IMR-90 (cell line): Measurements from ENCODE around the gene ZNF513. TPM values are rescaled to one million over a fixed set of nuclear protein-coding genes. Genes with fewer than 3 reads are reported as not detected.

ENCODE experiments used
- ATAC-seq: fragments of 200-7000 bp; cut with Tn5 transposase; 2 replicates; pipeline ENCODE4 v1.9.1; 2020; ENCODE audit warnings: low read depth, mild to moderate bottlenecking, moderate library complexity
- BruUV-seq: library from RNA; stranded (reverse); fragments of 400-500 nt; replicated peaks from 2 replicates; lab custom pipeline; 2021; lab: Mats Ljungman, UMichigan
- CTCF ChIA-PET: fragments of 300-600 bp; formaldehyde crosslinking; extraction: SDS; loops from one replicate; lab custom pipeline; 2021; ENCODE audit warnings: antibody characterized with exemption; lab: Yijun Ruan, JAX
- POLR2A ChIA-PET: fragments of 300-600 bp; sonication (Branson Sonifier 250); formaldehyde crosslinking; loops from one replicate; lab custom pipeline; 2022; ENCODE audit warnings: antibody characterized with exemption; ENCODE audit not compliant: unreplicated experiment; lab: Charles Lee
- DNase-seq: peaks from one replicate; pipeline ENCODE4 v3.0.0; 2013
- H2AFZ ChIP-seq: replicated peaks from 2 replicates; pipeline ENCODE3; 2013; ENCODE audit warnings: low read length, mild to moderate bottlenecking; ENCODE audit not compliant: poor library complexity
- H2AK5ac ChIP-seq: 2 replicates; pipeline ENCODE4 v1.6.1; 2013; ENCODE audit warnings: low read depth, low read length, inconsistent platforms
- H2AK9ac ChIP-seq: replicated peaks from 2 replicates; pipeline ENCODE3; 2013; ENCODE audit warnings: mild to moderate bottlenecking, low read depth, low read length, moderate library complexity; ENCODE audit not compliant: poor library complexity
- H2BK120ac ChIP-seq: 2 replicates; pipeline ENCODE4 v1.6.1; 2013; ENCODE audit warnings: low read depth, low read length, inconsistent platforms
- H2BK15ac ChIP-seq: 3 replicates; pipeline ENCODE4 v1.6.1; 2013; ENCODE audit warnings: low read depth, low read length, inconsistent platforms
- H2BK20ac ChIP-seq: 2 replicates; pipeline ENCODE4 v1.6.1; 2013; ENCODE audit warnings: low read depth, mild to moderate bottlenecking, inconsistent platforms, low read length, moderate library complexity
- H2BK5ac ChIP-seq: 2 replicates; pipeline ENCODE4 v1.6.1; 2013; ENCODE audit warnings: mild to moderate bottlenecking, low read depth, low read length, inconsistent platforms; ENCODE audit not compliant: poor library complexity, severe bottlenecking
- H3K14ac ChIP-seq: replicated peaks from 2 replicates; pipeline ENCODE4 v1.6.1; 2013; ENCODE audit warnings: low read depth, low read length, inconsistent platforms
- H3K18ac ChIP-seq: 2 replicates; pipeline ENCODE4 v1.6.1; 2013; ENCODE audit warnings: low read depth, low read length, control low read depth
- H3K23ac ChIP-seq: 2 replicates; pipeline ENCODE4 v1.6.1; 2013; ENCODE audit warnings: low read depth, low read length, inconsistent platforms
- H3K27ac ChIP-seq: 2 replicates; pipeline ENCODE4 v1.5.1; 2013; ENCODE audit warnings: mild to moderate bottlenecking, control low read depth, low read length; ENCODE audit not compliant: insufficient read depth
- H3K27me3 ChIP-seq: 2 replicates; pipeline ENCODE4 v1.6.1; 2013; ENCODE audit warnings: low read length; ENCODE audit not compliant: control insufficient read depth, insufficient read depth
- H3K36me3 ChIP-seq: 2 replicates; pipeline ENCODE4 v1.6.1; 2013; ENCODE audit warnings: low read length, mixed read lengths; ENCODE audit not compliant: control insufficient read depth, insufficient read depth
- H3K4ac ChIP-seq: 2 replicates; pipeline ENCODE4 v1.6.1; 2013; ENCODE audit warnings: low read depth, low read length, inconsistent platforms
- H3K4me1 ChIP-seq: 2 replicates; pipeline ENCODE4 v1.6.1; 2013; ENCODE audit warnings: low read length, mixed read lengths; ENCODE audit not compliant: control insufficient read depth, insufficient read depth
- H3K4me2 ChIP-seq: 2 replicates; pipeline ENCODE4 v1.6.1; 2013; ENCODE audit warnings: low read depth, mild to moderate bottlenecking, control low read depth, low read length, moderate library complexity
- H3K4me3 ChIP-seq: 2 replicates; pipeline ENCODE4 v1.5.1; 2013; ENCODE audit warnings: low read depth, mild to moderate bottlenecking, control low read depth, low read length, moderate library complexity; ENCODE audit not compliant: insufficient read depth
- H3K56ac ChIP-seq: 2 replicates; pipeline ENCODE4 v1.6.1; 2013; ENCODE audit warnings: low read length, inconsistent platforms; ENCODE audit not compliant: insufficient read depth; ENCODE audit errors: extremely low read depth
- H3K79me1 ChIP-seq, 2 experiments: 2 replicates each; pipeline ENCODE4 v1.6.1; 2013; ENCODE audit warnings: low read length in 2 of 2, inconsistent platforms in 1 of 2, low read depth in 1 of 2
- H3K9ac ChIP-seq: 2 replicates; pipeline ENCODE4 v1.6.1; 2013; ENCODE audit warnings: low read depth, low read length, control low read depth
- H3K9me1 ChIP-seq: 2 replicates; pipeline ENCODE4 v1.6.1; 2013; ENCODE audit warnings: low read length, inconsistent platforms; ENCODE audit not compliant: insufficient read depth
- H3K9me3 ChIP-seq: 2 replicates; pipeline ENCODE4 v1.6.1; 2013; ENCODE audit warnings: low read length; ENCODE audit not compliant: control insufficient read depth, insufficient read depth
- H4K20me1 ChIP-seq: 2 replicates; pipeline ENCODE4 v1.6.1; 2013; ENCODE audit warnings: low read length, inconsistent platforms; ENCODE audit not compliant: insufficient read depth
- H4K5ac ChIP-seq: 2 replicates; pipeline ENCODE4 v1.6.1; 2013; ENCODE audit warnings: mild to moderate bottlenecking, low read depth, low read length, control low read depth
- H4K8ac ChIP-seq, 2 experiments: 2 replicates each; pipeline ENCODE4 v1.6.1; 2013; ENCODE audit warnings: low read depth in 2 of 2, low read length in 2 of 2, control low read depth in 1 of 2, inconsistent platforms in 1 of 2
- H4K91ac ChIP-seq: 2 replicates; pipeline ENCODE4 v1.6.1; 2013; ENCODE audit warnings: low read depth, low read length, inconsistent platforms; ENCODE audit not compliant: insufficient read depth
- RAD21 ChIP-seq: IDR thresholded peaks from 2 replicates; pipeline ENCODE4 v1.6.1; 2012; ENCODE audit warnings: low read length, improper control_type of control experiment
- SMC3 ChIP-seq: fragments of 150-350 bp; IDR thresholded peaks from 2 replicates; pipeline ENCODE4 v1.6.1; 2016; ENCODE audit warnings: low read depth, mild to moderate bottlenecking, antibody characterized with exemption, low read length, moderate library complexity
- WGBS, 2 experiments: methylation state at CpG; one replicate each; pipeline versions ENCODE4 v1.1.5 to v1.1.7; 2013; ENCODE audit warnings: missing lambda C conversion rate in 2 of 2; ENCODE audit not compliant: insufficient read length in 1 of 2; ENCODE audit errors: extremely low coverage in 2 of 2; 5-methylcytosine and 5-hydroxymethylcytosine counted together
- dilution Hi-C: fragments of 300-500 bp; cut with HindIII; formaldehyde crosslinking; loops from one replicate; pipeline ENCODE4 v1.14.3; 2018; ENCODE audit warnings: low sequenced_read_pairs; ENCODE audit not compliant: unreplicated experiment
- in situ Hi-C: fragments of 300-500 bp; cut with MboI; formaldehyde crosslinking; loops from 3 replicates; pipeline ENCODE4 v1.14.3; 2019; ENCODE audit warnings: low sequenced_read_pairs, inconsistent platforms, mixed read lengths
- intact Hi-C: fragments of 100-400 bp; cut with micrococcal nuclease; formaldehyde crosslinking; loops from 2 replicates; pipeline ENCODE4 v1.10.0; 2022
- polyA plus RNA-seq, 3 experiments: library from polyadenylated mRNA; depleted of rRNA; stranded (reverse); fragments of >200 nt; gene quantifications; 2 replicates each; pipeline ENCODE4 v1.2.3, GENCODE V29; 2012; ENCODE audit warnings: low replicate concordance in 1 of 3
- total RNA-seq: library from RNA; depleted of rRNA; stranded (reverse); fragments of >200 nt; gene quantifications from 2 replicates; pipeline ENCODE4 v1.2.3, GENCODE V29; 2012
- TF ChIP-seq, protein P1 (sequence below): conservative IDR thresholded peaks from 2 replicates; pipeline ENCODE4 v1.5.1; 2012; ENCODE audit warnings: mild to moderate bottlenecking, low read depth, low read length, improper control_type of control experiment
- TF ChIP-seq, protein P2 (sequence below): fragments of 150-350 bp; IDR thresholded peaks from 2 replicates; pipeline ENCODE4 v1.6.1; 2016; ENCODE audit warnings: low read depth, mild to moderate bottlenecking, low read length, moderate library complexity, borderline replicate concordance

ZNF513 gene
- total and polyA plus RNA-seq, 2 of the 4 experiments (the other 2 are of a cell fraction) = 3.4 to 23.7 TPM

DNA sequence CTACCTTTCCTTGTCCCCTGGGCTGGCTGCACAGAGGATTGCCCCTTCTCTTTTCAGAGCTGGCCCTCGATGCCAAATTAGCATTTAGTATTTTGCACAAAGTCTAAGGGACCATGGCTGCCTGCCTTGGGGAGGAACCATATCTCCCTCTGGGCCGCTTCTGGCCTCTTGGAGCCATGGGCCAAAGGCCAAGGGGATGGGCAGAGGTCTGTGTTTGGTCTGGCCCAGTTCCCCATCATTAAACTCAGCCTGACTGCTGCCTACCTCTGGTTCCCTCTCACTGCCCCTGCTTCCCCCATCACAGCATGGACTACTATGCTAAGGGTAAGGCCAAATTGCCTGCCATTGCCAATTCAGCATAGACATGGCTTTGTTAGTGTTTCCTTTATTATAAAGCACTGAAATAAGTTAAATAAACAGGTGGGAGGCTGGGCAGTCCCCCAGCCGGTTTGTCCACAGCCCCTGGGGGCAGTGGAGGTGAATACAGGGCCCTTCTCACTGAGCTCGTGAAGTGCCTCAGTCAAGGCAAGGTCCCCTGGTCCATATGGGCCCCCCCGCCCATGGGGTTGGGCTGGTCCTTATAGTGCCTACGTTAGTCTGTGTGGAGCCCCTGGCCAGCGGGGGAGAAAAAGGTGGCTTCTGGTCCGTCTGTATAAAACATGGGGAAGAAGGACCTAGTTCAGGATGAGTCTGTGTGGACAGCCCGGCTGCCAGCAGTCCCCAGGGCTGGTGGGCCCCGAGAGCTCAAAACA is 3.5 kb downstream of the ZNF513 start:
- WGBS, 2 experiments = 62% methylated on average over 4 of the region's 10 CpGs; no CpG with 5 or more reads in 1 of the 2 experiments
- H2BK120ac ChIP-seq = no peak overlapping the region
- no peaks in the 10 kb centered on the region for H3K27me3 ChIP-seq
- TF ChIP-seq RAD21 (no peak), SMC3 (no peak)
- TF ChIP-seq, protein P1, sequence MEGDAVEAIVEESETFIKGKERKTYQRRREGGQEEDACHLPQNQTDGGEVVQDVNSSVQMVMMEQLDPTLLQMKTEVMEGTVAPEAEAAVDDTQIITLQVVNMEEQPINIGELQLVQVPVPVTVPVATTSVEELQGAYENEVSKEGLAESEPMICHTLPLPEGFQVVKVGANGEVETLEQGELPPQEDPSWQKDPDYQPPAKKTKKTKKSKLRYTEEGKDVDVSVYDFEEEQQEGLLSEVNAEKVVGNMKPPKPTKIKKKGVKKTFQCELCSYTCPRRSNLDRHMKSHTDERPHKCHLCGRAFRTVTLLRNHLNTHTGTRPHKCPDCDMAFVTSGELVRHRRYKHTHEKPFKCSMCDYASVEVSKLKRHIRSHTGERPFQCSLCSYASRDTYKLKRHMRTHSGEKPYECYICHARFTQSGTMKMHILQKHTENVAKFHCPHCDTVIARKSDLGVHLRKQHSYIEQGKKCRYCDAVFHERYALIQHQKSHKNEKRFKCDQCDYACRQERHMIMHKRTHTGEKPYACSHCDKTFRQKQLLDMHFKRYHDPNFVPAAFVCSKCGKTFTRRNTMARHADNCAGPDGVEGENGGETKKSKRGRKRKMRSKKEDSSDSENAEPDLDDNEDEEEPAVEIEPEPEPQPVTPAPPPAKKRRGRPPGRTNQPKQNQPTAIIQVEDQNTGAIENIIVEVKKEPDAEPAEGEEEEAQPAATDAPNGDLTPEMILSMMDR = no peak
- TF ChIP-seq, protein P2, sequence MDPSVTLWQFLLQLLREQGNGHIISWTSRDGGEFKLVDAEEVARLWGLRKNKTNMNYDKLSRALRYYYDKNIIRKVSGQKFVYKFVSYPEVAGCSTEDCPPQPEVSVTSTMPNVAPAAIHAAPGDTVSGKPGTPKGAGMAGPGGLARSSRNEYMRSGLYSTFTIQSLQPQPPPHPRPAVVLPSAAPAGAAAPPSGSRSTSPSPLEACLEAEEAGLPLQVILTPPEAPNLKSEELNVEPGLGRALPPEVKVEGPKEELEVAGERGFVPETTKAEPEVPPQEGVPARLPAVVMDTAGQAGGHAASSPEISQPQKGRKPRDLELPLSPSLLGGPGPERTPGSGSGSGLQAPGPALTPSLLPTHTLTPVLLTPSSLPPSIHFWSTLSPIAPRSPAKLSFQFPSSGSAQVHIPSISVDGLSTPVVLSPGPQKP = no peak
- in situ Hi-C loops = no loop called here
- H3K14ac ChIP-seq = no peak overlapping the region
- peaks cover 24 to 67% of the 10 kb centered on the region in 2 experiments for H3K79me1 ChIP-seq
- H3K4me1 ChIP-seq = peaks cover 10% of the 10 kb centered on the region
- H3K18ac ChIP-seq = no peak overlapping the region
- no peaks in the 10 kb centered on the region for H3K9me3 ChIP-seq
- H2BK5ac ChIP-seq = no peak overlapping the region
- peaks cover 5% of the 10 kb centered on the region; the same call in 1 of the 2 replicates for H3K9me1 ChIP-seq
- H3K23ac ChIP-seq = no peak overlapping the region
- H2AFZ ChIP-seq = no peak overlapping the region
- POLR2A ChIA-PET = interaction anchor here (1.0 kb wide), 1 partner anchor 52 kb away, joined by 4 read pairs; no protein-coding TSS in a partner anchor
- H3K4me2 ChIP-seq = no peak overlapping the region
- CTCF ChIA-PET = no interaction called here
- no peak overlapping the region for H2AK9ac ChIP-seq
- H3K9ac ChIP-seq = no peak overlapping the region
- dilution Hi-C loops = no loop called here
- no peak overlapping the region for H2BK20ac ChIP-seq
- BruUV-seq = no TSS peak
- ATAC-seq (no peak), DNase-seq (no peak)
- no peak overlapping the region for H2BK15ac ChIP-seq
- intact Hi-C loops = no loop called here
- no peak overlapping the region for H3K56ac ChIP-seq
- H3K4ac ChIP-seq = no peak overlapping the region
- H4K5ac ChIP-seq = no peak overlapping the region
- no peak overlapping the region for H3K27ac ChIP-seq
- H3K4me3 ChIP-seq = no peak overlapping the region
- no peak overlapping the region for H4K91ac ChIP-seq
- H4K20me1 ChIP-seq = peaks cover 25% of the 10 kb centered on the region; the same call in 1 of the 2 replicates
- H3K36me3 ChIP-seq = peaks cover 59% of the 10 kb centered on the region
- no peak overlapping the region for H4K8ac ChIP-seq
- H2AK5ac ChIP-seq = no peak overlapping the region
